ENCODE measurements around the gene ZNF200.

- TF ChIP-seq CTCF (IDR thresholded peaks at IDR 0.05; ENCODE audit: extremely low read depth in 1 of 2, insufficient read depth in 1 of 2, low read depth in 1 of 2, low read length in 2 of 2) (no peak), EZH2 (IDR thresholded peaks at IDR 0.05; ENCODE audit: borderline replicate concordance, low read depth, low read length, severe bottlenecking) (no peak), POLR2AphosphoS5 (IDR thresholded peaks at IDR 0.05; ENCODE audit: insufficient read depth, low read depth, low read length) (no peak), GATA2 (IDR thresholded peaks at IDR 0.05; ENCODE audit: insufficient read depth, insufficient read length, low read depth, low read length) (no peak), POLR2A (IDR thresholded peaks at IDR 0.05; ENCODE audit: low read depth, low read length) (no peak), JUN (IDR thresholded peaks at IDR 0.05; ENCODE audit: borderline replicate concordance, insufficient read depth, insufficient read length, low read depth) (no peak), MAX (IDR thresholded peaks at IDR 0.05; ENCODE audit: insufficient read depth, insufficient read length) (no peak)
Observed at GRCh38 chr16:3249451-3249850, 14.5 kb upstream of the ZNF200 start.

Measured in endothelial cell of umbilical vein (primary cell).